Adrenal gland (tissue), 5 donors: ENCODE measurements around the gene FOXR2.

Experiments
- POLR2A ChIP-seq, 2 donors: fragments of 450-650 bp; IDR thresholded peaks; one replicate each; pipeline ENCODE4 v1.6.1; 2017; ENCODE audit warnings: antibody characterized with exemption in 2 of 2, mild to moderate bottlenecking in 2 of 2, moderate library complexity in 1 of 2
- TF ChIP-seq, protein P1 (sequence below), 6 experiments: fragments of 450-650 bp in 4 of 6; fragments of 200-600 bp in 2 of 6; sonication (generic) in 1 of 6; IDR thresholded peaks; 1 replicate in 5 of 6; 2 replicates in 1 of 6; pipeline versions ENCODE4 v1.5.1 to v1.8.0; 2016 to 2021; ENCODE audit warnings: antibody characterized with exemption in 6 of 6, mild to moderate bottlenecking in 2 of 6, moderate library complexity in 1 of 6
- donor health status: DM: no; HTN: no; CAD: no.

DNA sequence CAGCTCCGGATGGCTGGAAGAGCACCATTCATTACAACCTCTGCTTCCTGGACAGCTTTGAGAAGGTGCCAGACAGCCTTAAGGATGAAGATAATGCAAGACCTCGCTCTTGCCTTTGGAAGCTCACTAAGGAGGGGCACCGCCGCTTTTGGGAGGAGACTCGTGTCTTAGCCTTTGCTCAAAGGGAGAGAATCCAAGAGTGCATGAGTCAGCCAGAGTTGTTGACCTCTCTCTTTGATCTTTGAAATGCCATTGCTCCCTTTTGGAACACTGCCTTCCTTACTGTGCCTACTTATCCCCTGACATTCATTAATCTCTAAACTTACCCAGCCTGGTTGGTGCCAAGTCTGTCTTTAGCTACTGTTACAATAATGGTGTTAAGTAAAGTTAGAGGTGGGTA, 1.2 kb downstream of the FOXR2 start:
- TF ChIP-seq, protein P1, sequence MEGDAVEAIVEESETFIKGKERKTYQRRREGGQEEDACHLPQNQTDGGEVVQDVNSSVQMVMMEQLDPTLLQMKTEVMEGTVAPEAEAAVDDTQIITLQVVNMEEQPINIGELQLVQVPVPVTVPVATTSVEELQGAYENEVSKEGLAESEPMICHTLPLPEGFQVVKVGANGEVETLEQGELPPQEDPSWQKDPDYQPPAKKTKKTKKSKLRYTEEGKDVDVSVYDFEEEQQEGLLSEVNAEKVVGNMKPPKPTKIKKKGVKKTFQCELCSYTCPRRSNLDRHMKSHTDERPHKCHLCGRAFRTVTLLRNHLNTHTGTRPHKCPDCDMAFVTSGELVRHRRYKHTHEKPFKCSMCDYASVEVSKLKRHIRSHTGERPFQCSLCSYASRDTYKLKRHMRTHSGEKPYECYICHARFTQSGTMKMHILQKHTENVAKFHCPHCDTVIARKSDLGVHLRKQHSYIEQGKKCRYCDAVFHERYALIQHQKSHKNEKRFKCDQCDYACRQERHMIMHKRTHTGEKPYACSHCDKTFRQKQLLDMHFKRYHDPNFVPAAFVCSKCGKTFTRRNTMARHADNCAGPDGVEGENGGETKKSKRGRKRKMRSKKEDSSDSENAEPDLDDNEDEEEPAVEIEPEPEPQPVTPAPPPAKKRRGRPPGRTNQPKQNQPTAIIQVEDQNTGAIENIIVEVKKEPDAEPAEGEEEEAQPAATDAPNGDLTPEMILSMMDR (IDR thresholded peaks at IDR 0.05), result no peak
- no peak for TF ChIP-seq POLR2A (IDR thresholded peaks at IDR 0.05)
